HCT116 (cell line): ENCODE data around the gene SLC34A3. TPM values are rescaled to one million over a fixed set of nuclear protein-coding genes. Genes with fewer than 3 reads are reported as not detected.

Experiments
- ATAC-seq: fragments of 200-7000 bp; cut with Tn5 transposase; 2 replicates; pipeline ENCODE4 v1.9.1; 2020; ENCODE audit warnings: mild to moderate bottlenecking, moderate library complexity
- BruUV-seq: library from RNA; stranded (reverse); fragments of 400-500 nt; replicated peaks from 2 replicates; lab custom pipeline; 2021; lab: Mats Ljungman, UMichigan
- CTCF ChIA-PET: fragments of 300-600 bp; sonication (Branson Sonifier 250); formaldehyde crosslinking; loops from one replicate; lab custom pipeline; 2021; ENCODE audit warnings: antibody characterized with exemption; lab: Charles Lee
- POLR2A ChIA-PET: fragments of 300-600, 350-600 bp; sonication (Branson Sonifier 250); formaldehyde crosslinking; loops from one replicate; lab custom pipeline; 2021; ENCODE audit warnings: antibody characterized with exemption; lab: Charles Lee
- RAD21 ChIA-PET, 2 experiments: fragments of 300-600 bp; sonication (Branson Sonifier 250); formaldehyde crosslinking; loops; one replicate each; lab custom pipeline; 2023; ENCODE audit warnings: low total read pairs in 2 of 2; ENCODE audit not compliant: uncharacterized antibody in 2 of 2, unreplicated experiment in 2 of 2, low non-redundant PET in 1 of 2; lab: Charles Lee
- DNase-seq: peaks from one replicate; pipeline ENCODE4 v3.0.0-alpha.2; 2010; ENCODE audit warnings: low read depth, low spot score
- H2AFZ ChIP-seq: fragments of 200-600 bp; shearing (Covaris generic), sonication (generic); 2 replicates; pipeline ENCODE4 v1.6.1; 2017; ENCODE audit warnings: low read depth, mixed run types, mixed read lengths, antibody characterized with exemption, low read length; ENCODE audit not compliant: poor library complexity, severe bottlenecking
- H3K27ac ChIP-seq: 2 replicates; pipeline ENCODE4 v1.5.1; 2012; ENCODE audit warnings: low read depth, low read length
- H3K27me3 ChIP-seq: fragments of 200-600 bp; sonication (generic); 2 replicates; pipeline ENCODE4 v1.6.1; 2016; ENCODE audit warnings: mixed run types, low read length, mixed read lengths; ENCODE audit not compliant: insufficient read depth
- H3K36me3 ChIP-seq, 2 experiments: fragments of 200-500 bp in 1 of 2; fragments of 200-600 bp in 1 of 2; sonication (Bioruptor generic) in 1 of 2; sonication (generic) in 1 of 2; 2 replicates each; pipeline versions ENCODE4 v1.5.1 to v1.6.1; 2014 to 2016; ENCODE audit warnings: low read length in 2 of 2, inconsistent platforms in 1 of 2, mixed read lengths in 1 of 2, mixed run types in 1 of 2; ENCODE audit not compliant: insufficient read depth in 2 of 2, control insufficient read depth in 1 of 2
- H3K4me1 ChIP-seq, 2 experiments: fragments of 200-600 bp in 1 of 2; sonication (generic) in 1 of 2; 2 replicates each; pipeline versions ENCODE4 v1.5.1 to v1.6.1; 2012 to 2017; ENCODE audit warnings: low read length in 2 of 2, inconsistent platforms in 1 of 2, mild to moderate bottlenecking in 1 of 2, mixed read lengths in 1 of 2, mixed run types in 1 of 2, moderate library complexity in 1 of 2; ENCODE audit not compliant: insufficient read depth in 2 of 2, control insufficient read depth in 1 of 2
- H3K4me2 ChIP-seq: fragments of 200-600 bp; sonication (generic); 2 replicates; pipeline ENCODE4 v1.6.1; 2017; ENCODE audit warnings: mixed run types, low read length, mixed read lengths
- H3K4me3 ChIP-seq, 2 experiments: fragments of 200-600 bp in 1 of 2; sonication (generic) in 1 of 2; replicated peaks in 1 of 2; 2 replicates each; pipeline ENCODE4 v1.5.1; 2011 to 2016; ENCODE audit warnings: low read length in 2 of 2, control low read depth in 1 of 2, low read depth in 1 of 2, mild to moderate bottlenecking in 1 of 2, mixed read lengths in 1 of 2, mixed run types in 1 of 2
- H3K79me2 ChIP-seq: fragments of 200-600 bp; sonication (generic); 2 replicates; pipeline ENCODE4 v1.6.1; 2017; ENCODE audit warnings: mild to moderate bottlenecking, mixed run types, low read length, moderate library complexity, mixed read lengths; ENCODE audit not compliant: insufficient read depth
- H3K9ac ChIP-seq: fragments of 200-600 bp; sonication (generic); 2 replicates; pipeline ENCODE4 v1.6.1; 2016; ENCODE audit warnings: low read length, mixed read lengths
- H3K9me2 ChIP-seq: fragments of 200-600 bp; sonication (generic), shearing (Covaris generic); 2 replicates; pipeline ENCODE4 v1.6.1; 2017; ENCODE audit warnings: mixed run types, mild to moderate bottlenecking, moderate library complexity; ENCODE audit not compliant: insufficient read depth
- H3K9me3 ChIP-seq, 2 experiments: fragments of 200-500 bp in 1 of 2; fragments of 200-600 bp in 1 of 2; sonication (Bioruptor generic) in 1 of 2; sonication (generic) in 1 of 2; 2 replicates each; pipeline ENCODE4 v1.6.1; 2014 to 2017; ENCODE audit warnings: low read length in 2 of 2, mixed read lengths in 2 of 2, inconsistent platforms in 1 of 2, low read depth in 1 of 2, mild to moderate bottlenecking in 1 of 2, mixed run types in 1 of 2, moderate library complexity in 1 of 2; ENCODE audit not compliant: control insufficient read depth in 1 of 2, insufficient read depth in 1 of 2
- H4K20me1 ChIP-seq: fragments of 200-600 bp; sonication (generic), shearing (Covaris generic); 2 replicates; pipeline ENCODE4 v1.6.1; 2017; ENCODE audit warnings: mixed run types, mild to moderate bottlenecking, moderate library complexity; ENCODE audit not compliant: insufficient read depth
- ATF3 ChIP-seq: IDR thresholded peaks from 2 replicates; pipeline ENCODE4 v1.6.1; 2012
- CEBPB ChIP-seq: IDR thresholded peaks from 2 replicates; pipeline ENCODE4 v1.6.1; 2012; ENCODE audit warnings: low read depth
- FOSL1 ChIP-seq: IDR thresholded peaks from 2 replicates; pipeline ENCODE4 v1.6.1; 2012; ENCODE audit warnings: low read depth
- JUND ChIP-seq: IDR thresholded peaks from 2 replicates; pipeline ENCODE4 v1.6.1; 2012
- POLR2A ChIP-seq: IDR thresholded peaks from 2 replicates; pipeline ENCODE4 v1.7.0; 2011; ENCODE audit warnings: borderline replicate concordance; ENCODE audit not compliant: insufficient read depth, insufficient read length; ENCODE audit errors: extremely low read depth
- SP1 ChIP-seq: IDR thresholded peaks from 2 replicates; pipeline ENCODE4 v1.6.1; 2012; ENCODE audit warnings: low read depth
- TCF7L2 ChIP-seq: IDR thresholded peaks from 2 replicates; pipeline ENCODE4 v1.7.0; 2011; ENCODE audit warnings: borderline replicate concordance, inconsistent platforms; ENCODE audit not compliant: insufficient read depth, insufficient read length; ENCODE audit errors: extremely low read depth
- YY1 ChIP-seq: IDR thresholded peaks from 2 replicates; pipeline ENCODE4 v1.6.1; 2011; ENCODE audit warnings: low read length, low read depth, moderate library complexity, mild to moderate bottlenecking; ENCODE audit not compliant: insufficient replicate concordance; ENCODE audit errors: extremely low read depth
- ZNF274 ChIP-seq: fragments of 200-500 bp; sonication (Bioruptor generic); IDR thresholded peaks from 2 replicates; pipeline ENCODE4 v1.6.1; 2014; ENCODE audit warnings: mild to moderate bottlenecking, low read depth, low read length, inconsistent platforms
- intact Hi-C: fragments of 100-400 bp; cut with micrococcal nuclease; formaldehyde crosslinking; loops from 2 replicates; pipeline ENCODE4 v1.10.0; 2022
- total RNA-seq: library from RNA; stranded (reverse); gene quantifications from one replicate; pipeline ENCODE4 v1.2.1, GENCODE V29; 2021; ENCODE audit not compliant: unreplicated experiment
- TF ChIP-seq, protein P1 (sequence below): IDR thresholded peaks from 2 replicates; pipeline ENCODE4 v1.6.1; 2011; ENCODE audit warnings: mild to moderate bottlenecking, low read length, moderate library complexity; ENCODE audit not compliant: insufficient replicate concordance; ENCODE audit errors: extremely low read depth

Gene SLC34A3
- total RNA-seq, 1 experiment from 2014 or later, result 0.15 TPM

DNA sequence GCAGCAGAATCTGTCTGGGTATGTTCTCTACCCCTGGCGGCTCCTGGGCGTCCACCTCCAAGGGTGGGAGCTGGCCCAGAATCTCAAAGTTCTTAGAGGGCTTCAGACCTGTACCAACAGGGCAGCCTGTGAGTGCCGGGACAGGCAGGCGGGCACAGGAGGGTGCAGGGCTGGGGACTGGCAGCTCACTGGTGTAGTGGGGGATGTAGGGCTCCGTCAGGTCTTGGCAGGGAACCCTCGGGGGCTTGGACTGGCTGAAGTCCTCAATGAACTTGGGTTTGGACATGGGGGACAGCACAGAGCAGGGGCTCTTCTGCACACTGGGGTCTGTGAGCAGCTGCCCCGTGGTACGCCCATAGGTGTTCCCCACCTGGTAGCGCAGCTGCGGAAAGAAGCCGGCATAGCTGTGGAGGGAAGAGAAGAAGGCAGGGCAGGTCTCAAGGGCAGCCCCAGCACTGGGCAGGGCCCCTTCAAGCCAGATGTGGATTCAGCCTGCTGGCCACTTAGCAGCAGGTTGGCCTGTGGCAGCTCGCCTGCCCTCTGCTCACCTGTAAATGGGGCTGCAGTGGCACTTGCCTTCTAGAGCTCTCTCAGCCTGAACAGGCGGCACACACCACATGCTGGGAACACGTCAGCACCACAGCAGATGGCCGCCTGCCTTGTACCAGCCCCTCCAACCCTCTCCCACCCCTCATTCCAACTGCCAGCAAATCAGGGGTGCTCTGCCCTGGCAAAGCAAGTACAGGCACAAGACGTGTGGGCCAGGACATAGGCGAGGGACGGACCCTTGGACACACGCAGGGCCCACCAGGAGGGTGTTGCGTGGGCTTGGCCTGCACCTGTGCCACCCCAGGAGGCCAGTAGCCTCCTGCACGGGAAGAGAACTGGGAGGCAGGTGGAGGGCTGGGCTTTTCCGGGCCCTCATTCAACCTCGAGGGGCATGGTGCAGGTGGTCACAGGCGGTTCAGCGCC, 15.0 kb downstream of the SLC34A3 start:
- RAD21 ChIA-PET, result no interaction called here
- Histone ChIP-seq H3K9me2 (no peaks in the 10 kb centered on the region), H3K27me3 (no peaks in the 10 kb centered on the region), H4K20me1 (peaks cover 21% of the 10 kb centered on the region; the same call in 1 of the 2 replicates), H3K4me2 (no peak overlapping the region), H3K9me3 (no peaks in the 10 kb centered on the region), H3K36me3 (peaks cover 11 to 21% of the 10 kb centered on the region in 2 experiments), H3K79me2 (peaks cover 25% of the 10 kb centered on the region), H2AFZ (no peak overlapping the region), H3K27ac (no peak overlapping the region), H3K9ac (no peak overlapping the region), H3K4me1 (peaks cover 8 to 22% of the 10 kb centered on the region in 2 experiments), H3K4me3 (no peak overlapping the region)
- intact Hi-C loops, result no loop called here
- CTCF ChIA-PET, result interaction anchor here (2.4 kb wide), 1 partner anchor 9 kb away, joined by 7 read pairs; no protein-coding TSS in a partner anchor
- no peak for TF ChIP-seq SP1
- no peak for TF ChIP-seq FOSL1
- TF ChIP-seq POLR2A, result no peak
- TF ChIP-seq TCF7L2, result no peak
- no TSS peak for BruUV-seq
- POLR2A ChIA-PET, result interaction anchor here (1.4 to 1.7 kb wide), 2 partner anchors 32 to 57 kb away, joined by 3 to 4 read pairs; partner anchors contain the start of genes SSNA1 and TOR4A
- no peak for ATAC-seq
- DNase-seq, result no peak

GRCh38 chr9:137247135-137247915, 16.6 kb downstream of the SLC34A3 start:
- no peaks in the 10 kb centered on the region for H3K27me3 ChIP-seq
- ATAC-seq, result no peak
- H3K79me2 ChIP-seq, result peaks cover 16% of the 10 kb centered on the region
- no peaks in the 10 kb centered on the region for H3K9me2 ChIP-seq
- POLR2A ChIA-PET, result no interaction called here
- no peak overlapping the region for H3K27ac ChIP-seq
- intact Hi-C loops, result no loop called here
- H3K36me3 ChIP-seq, result peaks cover 7 to 14% of the 10 kb centered on the region in 2 experiments
- H3K4me2 ChIP-seq, result no peak overlapping the region
- H3K9me3 ChIP-seq, result no peaks in the 10 kb centered on the region
- no peak overlapping the region for H3K4me3 ChIP-seq
- BruUV-seq, result no TSS peak
- RAD21 ChIA-PET, result no interaction called here
- H3K4me1 ChIP-seq, result peaks cover 6 to 23% of the 10 kb centered on the region in 2 experiments
- peaks cover 14% of the 10 kb centered on the region; the same call in 1 of the 2 replicates for H4K20me1 ChIP-seq
- H3K9ac ChIP-seq, result no peak overlapping the region
- CTCF ChIA-PET, result interaction anchor here (1.0 to 2.4 kb wide), 2 partner anchors 11 to 180 kb away, joined by 4 to 7 read pairs; no protein-coding TSS in a partner anchor
- no peak overlapping the region for H2AFZ ChIP-seq
- no peak for DNase-seq
- TF ChIP-seq CEBPB, result no peak
- no peak for TF ChIP-seq ATF3
- TF ChIP-seq YY1, result no peak
- TF ChIP-seq, protein P1, sequence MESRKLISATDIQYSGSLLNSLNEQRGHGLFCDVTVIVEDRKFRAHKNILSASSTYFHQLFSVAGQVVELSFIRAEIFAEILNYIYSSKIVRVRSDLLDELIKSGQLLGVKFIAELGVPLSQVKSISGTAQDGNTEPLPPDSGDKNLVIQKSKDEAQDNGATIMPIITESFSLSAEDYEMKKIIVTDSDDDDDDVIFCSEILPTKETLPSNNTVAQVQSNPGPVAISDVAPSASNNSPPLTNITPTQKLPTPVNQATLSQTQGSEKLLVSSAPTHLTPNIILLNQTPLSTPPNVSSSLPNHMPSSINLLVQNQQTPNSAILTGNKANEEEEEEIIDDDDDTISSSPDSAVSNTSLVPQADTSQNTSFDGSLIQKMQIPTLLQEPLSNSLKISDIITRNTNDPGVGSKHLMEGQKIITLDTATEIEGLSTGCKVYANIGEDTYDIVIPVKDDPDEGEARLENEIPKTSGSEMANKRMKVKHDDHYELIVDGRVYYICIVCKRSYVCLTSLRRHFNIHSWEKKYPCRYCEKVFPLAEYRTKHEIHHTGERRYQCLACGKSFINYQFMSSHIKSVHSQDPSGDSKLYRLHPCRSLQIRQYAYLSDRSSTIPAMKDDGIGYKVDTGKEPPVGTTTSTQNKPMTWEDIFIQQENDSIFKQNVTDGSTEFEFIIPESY, result no peak
- no peak for TF ChIP-seq ZNF274
- no peak for TF ChIP-seq SP1
- TF ChIP-seq JUND, result no peak
